GM10847 (cell line): ENCODE data around the gene NDUFA3.

ENCODE experiments used
- POLR2A ChIP-seq: IDR thresholded peaks from 2 replicates; pipeline ENCODE4 v1.6.1; 2011; ENCODE audit not compliant: insufficient read length; ENCODE audit errors: extremely low read depth

NDUFA3 gene

GRCh38 chr19:54128796-54129616, 26.4 kb downstream of the NDUFA3 start:
- no peak for TF ChIP-seq POLR2A

- no peak for TF ChIP-seq POLR2A
Observed at GRCh38 chr19:54129617-54129996, 27.0 kb downstream of the NDUFA3 start.

- no peak for TF ChIP-seq POLR2A
Observed at GRCh38 chr19:54133312-54133956, 30.8 kb downstream of the NDUFA3 start.

GRCh38 chr19:54133957-54134590, 31.4 kb downstream of the NDUFA3 start:
- TF ChIP-seq POLR2A: no peak

- TF ChIP-seq POLR2A: no peak
Observed at GRCh38 chr19:54136086-54136863, 33.6 kb downstream of the NDUFA3 start.

- peak; percentile 84 for TF ChIP-seq POLR2A
Observed at GRCh38 chr19:54136864-54137698, 34.4 kb downstream of the NDUFA3 start.

GRCh38 chr19:54137699-54138488, 35.2 kb downstream of the NDUFA3 start, which contains the start of gene CNOT3:
Gene CNOT3, plus strand, starts transcription at chr19:54137762. Its CDS starts 5,217 bp downstream, at chr19:54142979.
- peak; percentile 78 for TF ChIP-seq POLR2A

- no peak for TF ChIP-seq POLR2A
Observed at GRCh38 chr19:54138489-54139256, 36.0 kb downstream of the NDUFA3 start.

- no peak for TF ChIP-seq POLR2A
Observed at GRCh38 chr19:54141356-54141755, 38.7 kb downstream of the NDUFA3 start.

- no peak for TF ChIP-seq POLR2A
Observed at GRCh38 chr19:54142166-54142780, 39.6 kb downstream of the NDUFA3 start.

- TF ChIP-seq POLR2A: no peak
Observed at GRCh38 chr19:54145541-54146158, 43.0 kb downstream of the NDUFA3 start.

GRCh38 chr19:54147676-54148075, 45.0 kb downstream of the NDUFA3 start:
- TF ChIP-seq POLR2A: no peak

- TF ChIP-seq POLR2A: no peak
Observed at GRCh38 chr19:54148158-54148557, 45.5 kb downstream of the NDUFA3 start.
